ENCODE data around the gene SLC46A2. TPM values are rescaled to one million over a fixed set of nuclear protein-coding genes. Genes with fewer than 3 reads are reported as not detected.

Gene SLC46A2
- total and polyA plus RNA-seq, 2 of the 8 experiments (the other 6 are each of a cell fraction or from before 2014, with no cell fraction given): 0.03 TPM; not detected in 1

DNA sequence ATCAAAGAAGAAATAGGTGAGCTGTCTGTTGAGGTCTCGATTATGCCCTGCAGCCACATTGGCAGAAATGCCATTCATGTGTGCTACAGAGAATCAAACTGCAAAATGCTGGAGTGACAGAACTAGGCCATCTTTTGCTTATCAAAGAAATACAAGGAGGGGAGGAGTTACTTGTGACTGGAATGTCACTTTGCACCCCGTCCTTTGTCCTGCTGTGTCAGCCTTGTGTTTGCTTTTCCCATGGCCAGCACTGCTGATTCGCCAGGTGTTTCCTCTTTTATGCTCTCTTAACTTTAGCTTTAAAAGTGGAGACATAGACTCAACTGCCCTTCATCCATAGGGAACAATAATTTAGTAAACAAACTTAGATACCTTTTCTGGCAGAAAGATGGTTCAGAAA, 54.3 kb downstream of the SLC46A2 start:
- peaks cover 0 to 3% (median 0%) of the 10 kb centered on the region in 4 experiments; a peak in 1 of 7 replicates for H3K4me1 ChIP-seq (replicated peaks in 1 of 4; ENCODE audit: control insufficient read depth in 3 of 4, insufficient read depth in 4 of 4, low read length in 3 of 4)
- H4K20me1 ChIP-seq (replicated peaks in 1 of 2; ENCODE audit: control insufficient read depth in 1 of 2, insufficient read depth in 2 of 2, low read length in 2 of 2): no peaks in the 10 kb centered on the region
- no peak overlapping the region for H2BK20ac ChIP-seq (ENCODE audit: low read length)
- H3K4me3 ChIP-seq (ENCODE audit: extremely low read depth in 1 of 4, insufficient read depth in 2 of 4, low read depth in 3 of 4, low read length in 4 of 4): no peak overlapping the region
- DNase-seq (ENCODE audit: low read depth in 1 of 2, low spot score in 2 of 2) (no peak), FAIRE-seq (no peak)
- no peak overlapping the region for H3K9ac ChIP-seq (replicated peaks in 1 of 4; ENCODE audit: extremely low read depth in 1 of 4, low read depth in 3 of 4, low read length in 3 of 4)
- H2BK15ac ChIP-seq (ENCODE audit: low read length): no peak overlapping the region
- no peak overlapping the region for H4K5ac ChIP-seq (ENCODE audit: insufficient read length, low read depth, low read length)
- no peaks in the 10 kb centered on the region; the same call in 1 of the 2 replicates for H3K23me2 ChIP-seq (ENCODE audit: low read depth, low read length)
- H3K36me3 ChIP-seq (ENCODE audit: control insufficient read depth in 2 of 4, insufficient read depth in 4 of 4, low read length in 3 of 4): peaks cover 0 to 17% (median 0%) of the 10 kb centered on the region in 4 experiments; a peak in 2 of 8 replicates
- no peak overlapping the region for H3K23ac ChIP-seq (ENCODE audit: insufficient read length)
- H3K4ac ChIP-seq (replicated peaks; ENCODE audit: insufficient read length, low read depth, low read length): no peak overlapping the region
- no peak overlapping the region for H2AK5ac ChIP-seq (ENCODE audit: low read depth, low read length)
- POLR2A ChIA-PET (ENCODE audit: partially characterized antibody): no interaction called here
- H3K56ac ChIP-seq (replicated peaks; ENCODE audit: insufficient read length, low read depth, low read length): no peak overlapping the region
- WGBS, 2 experiments (ENCODE audit: extremely low coverage in 1 of 2, insufficient coverage in 1 of 2, insufficient read length in 1 of 2, insufficient replicate concordance in 2 of 2, low coverage in 1 of 2, low lambda C conversion rate in 2 of 2, missing lambda C conversion rate in 1 of 2): 80% methylated on average over 3 of the region's 3 CpGs; no CpG with 5 or more reads in 1 of the 2 experiments
- no peak overlapping the region for H2AFZ ChIP-seq (ENCODE audit: low read length)
- no peak overlapping the region for H3K27ac ChIP-seq (ENCODE audit: low read depth, low read length)
- H3K4me2 ChIP-seq (ENCODE audit: insufficient read depth in 1 of 2, low read depth in 2 of 2, low read length in 2 of 2): no peak overlapping the region
- no peak overlapping the region for H2BK12ac ChIP-seq (ENCODE audit: low read depth, low read length)
- no peaks in the 10 kb centered on the region for H3K79me2 ChIP-seq (ENCODE audit: control insufficient read depth in 1 of 2, insufficient read depth in 2 of 2, low read length in 2 of 2)
- CTCF ChIA-PET (ENCODE audit: partially characterized antibody): interaction anchor here (0.5 to 3.2 kb wide), 5 partner anchors 9 to 75 kb away, joined by 3 to 17 read pairs (median 4); no protein-coding TSS in a partner anchor
- H2BK5ac ChIP-seq (ENCODE audit: low read depth, low read length): no peak overlapping the region
- H3K27me3 ChIP-seq (replicated peaks in 1 of 4; ENCODE audit: control insufficient read depth in 3 of 4, extremely low read depth in 1 of 4, insufficient read depth in 3 of 4, low read length in 3 of 4): no peaks in the 10 kb centered on the region
- H3K14ac ChIP-seq (ENCODE audit: insufficient read length): no peak overlapping the region
- H4K91ac ChIP-seq (replicated peaks; ENCODE audit: insufficient read length, low read length): no peak overlapping the region
- H4K8ac ChIP-seq (ENCODE audit: extremely low read depth, insufficient read depth, low read length): no peak overlapping the region
- no peak overlapping the region for H2BK120ac ChIP-seq (replicated peaks; ENCODE audit: low read depth, low read length)
- H3K79me1 ChIP-seq (ENCODE audit: low read depth, low read length): no peaks in the 10 kb centered on the region
- H3K18ac ChIP-seq (ENCODE audit: extremely low read depth, low read length): no peak overlapping the region
- no peaks in the 10 kb centered on the region for H3K9me3 ChIP-seq (ENCODE audit: insufficient read depth in 2 of 2, low read depth in 1 of 2, low read length in 1 of 2)
- no peak for TF ChIP-seq FOSL1 (IDR thresholded peaks at IDR 0.05; ENCODE audit: insufficient read depth, low read depth, low read length)
